ENCODE results near the gene NAXD. TPM values are rescaled to one million over a fixed set of nuclear protein-coding genes. Genes with fewer than 3 reads are reported as not detected.
A peak's percentile ranks its signal among the peaks of the same experiment; 100 is the strongest.
"Not testable (repeated sequence)": the region's sequence is repeated elsewhere in the genome, so short reads cannot be mapped to it uniquely, and the experiment has no call there.

Gene NAXD
- total RNA-seq, result 33.5 and 35.0 TPM in 2 replicates
- long read RNA-seq, transcript NAXD-203 (9 exons, 2,377 nt), result major isoform, 5 of 90 reads
- long read RNA-seq, partial matches to known transcripts, result 2 of 90 reads
- long read RNA-seq, other reads (novel, unspliced or antisense), result 82 of 90 reads

DNA sequence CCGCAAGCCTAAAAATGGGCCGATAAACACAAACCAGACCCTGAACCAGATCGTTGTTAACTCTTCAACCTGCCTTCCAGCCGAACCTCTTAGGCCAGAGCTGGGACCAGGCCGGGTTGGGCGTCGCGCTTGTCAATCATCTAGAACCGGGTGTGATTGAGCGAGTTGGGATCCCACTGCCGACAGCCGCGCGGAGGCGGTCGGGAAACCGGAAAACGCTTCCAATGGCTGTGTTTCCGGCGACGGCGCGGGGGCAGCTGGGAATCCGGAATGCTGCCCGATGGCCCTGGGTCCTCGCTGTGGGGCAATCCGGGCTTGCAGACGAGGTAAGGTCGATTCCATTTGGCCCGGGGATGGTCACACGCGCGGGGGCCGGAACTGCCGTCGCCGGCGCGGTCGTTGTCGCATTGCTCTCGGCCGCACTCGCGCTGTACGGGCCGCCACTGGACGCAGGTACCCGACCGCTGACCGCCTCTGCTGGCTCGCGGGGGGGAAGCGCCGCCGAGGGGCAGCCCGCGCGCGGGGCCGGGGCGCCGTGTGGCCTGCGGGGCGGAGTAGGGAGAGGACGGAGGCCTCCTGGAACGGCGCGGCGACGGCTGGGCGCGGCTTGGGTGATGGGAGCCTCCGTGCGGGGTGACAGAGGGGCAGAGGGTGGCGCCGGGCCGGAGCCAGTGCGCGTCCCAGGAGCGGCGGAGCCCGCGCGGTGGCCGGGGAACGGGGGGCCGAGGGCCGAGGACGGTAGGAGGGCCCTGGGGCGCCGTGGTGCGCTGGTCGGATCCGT, at the start of gene NAXD:
NAXD (plus strand) TSS at position 224 of the 781 bp plus-strand sequence; CDS start at position 281, 57 bp downstream.
- H3K9me3 Mint-ChIP-seq, result peaks cover 8% of the 10 kb centered on the region
- H3K36me3 Mint-ChIP-seq (ENCODE audit: low read depth), result peaks cover 5% of the 10 kb centered on the region
- H3K27me3 Mint-ChIP-seq (ENCODE audit: low read depth), result peaks cover 37% of the 10 kb centered on the region
- peak within 1 kb of the TSS; percentile 97 for H3K4me3 Mint-ChIP-seq
- H3K27ac Mint-ChIP-seq (ENCODE audit: unreplicated experiment), result peak within 1 kb of the TSS; percentile 89
- DNase-seq (ENCODE audit: low read depth, low spot score), result peak; percentile 77
- TF ChIP-seq CTCF (conservative IDR thresholded peaks at IDR 0.05), result no peak
- peaks cover 24% of the 10 kb centered on the region for H3K4me1 Mint-ChIP-seq

- no peak for DNase-seq (ENCODE audit: low read depth, low spot score)
- no peak for TF ChIP-seq CTCF (conservative IDR thresholded peaks at IDR 0.05)
- Mint-ChIP-seq H3K9me3 (no peaks in the 10 kb centered on the region), H3K27ac (ENCODE audit: unreplicated experiment) (no peak overlapping the region), H3K4me1 (peaks cover 4% of the 10 kb centered on the region), H3K27me3 (ENCODE audit: low read depth) (peaks cover 40% of the 10 kb centered on the region), H3K36me3 (ENCODE audit: low read depth) (no peaks in the 10 kb centered on the region), H3K4me3 (no peak overlapping the region)
Measured at GRCh38 chr13:110566171-110566570, 49.2 kb upstream of the NAXD start.

- no peaks in the 10 kb centered on the region for H3K9me3 Mint-ChIP-seq
- no peak for DNase-seq (ENCODE audit: low read depth, low spot score)
- H3K27me3 Mint-ChIP-seq (ENCODE audit: low read depth), result peaks cover 19% of the 10 kb centered on the region
- H3K36me3 Mint-ChIP-seq (ENCODE audit: low read depth), result no peaks in the 10 kb centered on the region
- TF ChIP-seq CTCF (conservative IDR thresholded peaks at IDR 0.05), result no peak
- no peaks in the 10 kb centered on the region for H3K4me1 Mint-ChIP-seq
- no peak overlapping the region for H3K27ac Mint-ChIP-seq (ENCODE audit: unreplicated experiment)
- H3K4me3 Mint-ChIP-seq, result no peak overlapping the region
Measured at GRCh38 chr13:110568612-110569011, 46.7 kb upstream of the NAXD start.

- not testable (repeated sequence) for DNase-seq (ENCODE audit: low read depth, low spot score); H3K4me3 Mint-ChIP-seq; H3K36me3 Mint-ChIP-seq (ENCODE audit: low read depth); H3K4me1 Mint-ChIP-seq; H3K9me3 Mint-ChIP-seq; H3K27ac Mint-ChIP-seq (ENCODE audit: unreplicated experiment)
- peaks cover 13% of the 10 kb centered on the region for H3K27me3 Mint-ChIP-seq (ENCODE audit: low read depth)
Measured at GRCh38 chr13:110569962-110570361, 45.4 kb upstream of the NAXD start.

GRCh38 chr13:110570886-110571285, 44.5 kb upstream of the NAXD start:
- no peak overlapping the region for H3K27ac Mint-ChIP-seq (ENCODE audit: unreplicated experiment)
- no peak for DNase-seq (ENCODE audit: low read depth, low spot score)
- H3K4me1 Mint-ChIP-seq, result peaks cover 12% of the 10 kb centered on the region
- H3K4me3 Mint-ChIP-seq, result no peak overlapping the region
- no peaks in the 10 kb centered on the region for H3K36me3 Mint-ChIP-seq (ENCODE audit: low read depth)
- H3K27me3 Mint-ChIP-seq (ENCODE audit: low read depth), result peaks cover 18% of the 10 kb centered on the region
- no peaks in the 10 kb centered on the region for H3K9me3 Mint-ChIP-seq
- no peak for TF ChIP-seq CTCF (conservative IDR thresholded peaks at IDR 0.05)

All from neural crest cell (in vitro differentiated cells).